HG03060 (cell line): ENCODE data around the gene DOK7.
"Not testable (repeated sequence)": the region's sequence is repeated elsewhere in the genome, so short reads cannot be mapped to it uniquely, and the experiment has no call there.

Source experiments
- ATAC-seq: cut with Tn5 transposase; IDR thresholded peaks from one replicate; pipeline ENCODE4 v1.9.1; 2021; ENCODE audit warnings: low read depth, moderate number of reproducible peaks; ENCODE audit not compliant: unreplicated experiment

Gene DOK7

GRCh38 chr4:3442460-3442958 is 20.6 kb upstream of the DOK7 start:
- no peak for ATAC-seq

GRCh38 chr4:3442959-3443749 is 20.0 kb upstream of the DOK7 start:
- no peak for ATAC-seq

GRCh38 chr4:3443750-3444309 is 19.3 kb upstream of the DOK7 start:
- ATAC-seq: no peak

GRCh38 chr4:3444351-3445110 is 18.6 kb upstream of the DOK7 start:
- ATAC-seq: no peak

GRCh38 chr4:3445111-3445820 is 17.8 kb upstream of the DOK7 start:
- ATAC-seq: no peak

- no peak for ATAC-seq
These were observed 17.1 kb upstream of the DOK7 start for GRCh38 chr4:3445829-3446545.

- ATAC-seq: no peak
These were observed 16.3 kb upstream of the DOK7 start for GRCh38 chr4:3446631-3447320.

GRCh38 chr4:3447431-3448395 is 15.4 kb upstream of the DOK7 start:
- ATAC-seq: no peak

GRCh38 chr4:3449047-3449573 is 14.0 kb upstream of the DOK7 start:
- ATAC-seq: no peak

- ATAC-seq: no peak
These were observed 13.3 kb upstream of the DOK7 start for GRCh38 chr4:3449574-3450534.

GRCh38 chr4:3450643-3451042 is 12.5 kb upstream of the DOK7 start:
- no peak for ATAC-seq

GRCh38 chr4:3451956-3452355 is 11.2 kb upstream of the DOK7 start:
- ATAC-seq: no peak

- no peak for ATAC-seq
These were observed 10.7 kb upstream of the DOK7 start for GRCh38 chr4:3452376-3452775.

GRCh38 chr4:3455596-3455995 is 7.5 kb upstream of the DOK7 start:
- not testable (repeated sequence) for ATAC-seq

- no peak for ATAC-seq
These were observed 4.7 kb upstream of the DOK7 start for GRCh38 chr4:3458371-3458770.

- ATAC-seq: not testable (repeated sequence)
These were observed 4.0 kb upstream of the DOK7 start for GRCh38 chr4:3459156-3459555.

- ATAC-seq: no peak
These were observed 2.2 kb upstream of the DOK7 start for GRCh38 chr4:3460926-3461325.
